Measurements from ENCODE around the gene SEL1L.

DNA sequence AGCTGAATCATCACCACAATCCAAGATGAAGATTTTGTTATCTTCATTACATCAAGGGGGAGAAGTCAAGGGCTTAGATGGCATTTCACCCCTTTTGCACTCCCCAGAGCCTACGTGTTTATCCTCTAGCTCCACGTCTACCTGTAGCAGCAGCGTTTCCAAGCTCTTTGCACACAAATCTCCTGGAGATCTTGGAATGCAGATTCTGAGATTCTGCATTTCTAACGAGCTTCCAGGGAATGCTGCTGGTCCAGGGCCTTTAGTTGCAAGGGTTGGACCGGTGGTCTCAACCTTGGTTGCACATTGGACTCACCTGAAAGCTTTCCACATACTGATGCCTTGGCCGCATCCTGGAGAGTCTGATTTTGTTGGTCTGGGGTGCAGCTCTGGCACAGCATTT, 84.1 kb downstream of the SEL1L start:
- TF ChIP-seq POLR2A (IDR thresholded peaks at IDR 0.05; ENCODE audit: low read length) (no peak), GATA1 (IDR thresholded peaks at IDR 0.05; ENCODE audit: low read depth, low read length) (no peak)
